SHP77 (cell line): ENCODE results near the gene TBC1D3B.
"Not testable (repeated sequence)": the region's sequence is repeated elsewhere in the genome, so short reads cannot be mapped to it uniquely, and the experiment has no call there.

ENCODE experiments used
- DNase-seq, 2 experiments: peaks; one replicate each; lab custom pipeline; 2025; lab: John Stamatoyannopoulos, UW

Gene TBC1D3B

DNA sequence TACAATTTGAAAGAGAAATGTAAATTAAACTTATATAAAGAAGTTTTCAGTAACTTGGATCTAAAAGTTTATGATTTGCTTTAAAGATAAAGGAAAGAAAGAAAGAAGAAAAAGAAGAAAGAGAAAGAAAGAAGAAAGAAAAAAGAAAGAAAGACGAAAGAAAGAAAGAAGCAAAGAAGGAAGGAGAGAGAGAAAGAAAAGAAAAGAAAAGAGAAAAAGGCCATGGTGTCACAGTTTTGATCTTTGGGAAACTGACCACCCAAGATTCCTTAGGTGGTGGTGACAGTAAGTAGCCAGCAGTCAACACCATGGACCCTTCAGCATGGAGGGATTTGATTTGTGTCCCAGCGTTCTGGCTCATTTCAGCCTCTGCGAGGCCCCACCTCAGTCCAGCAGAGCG lies 24.7 kb upstream of the TBC1D3B start:
- DNase-seq, result not testable (repeated sequence)

- no peak for DNase-seq
Observed at GRCh38 chr17:36198831-36199465, 22.5 kb upstream of the TBC1D3B start.

- no peak for DNase-seq
Observed at GRCh38 chr17:36197387-36197703, 20.9 kb upstream of the TBC1D3B start.

DNA sequence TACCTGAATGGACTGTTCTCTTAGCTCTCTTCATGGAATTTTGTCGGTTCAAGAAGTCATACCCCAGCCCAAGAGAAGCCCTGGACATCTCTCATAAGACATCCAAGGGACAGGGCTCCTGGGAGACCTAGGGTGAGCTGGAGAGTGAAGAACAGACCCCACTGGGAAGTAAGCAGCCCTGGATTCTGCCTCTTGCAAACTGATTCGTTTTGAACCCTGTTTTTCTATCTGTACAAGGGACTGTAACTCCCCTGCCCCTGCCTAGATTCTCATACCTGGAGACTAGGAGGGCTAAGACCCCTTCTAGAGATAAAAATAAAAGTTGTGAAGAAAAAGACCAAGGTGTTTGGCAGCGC lies 19.7 kb upstream of the TBC1D3B start:
- no peak for DNase-seq

DNA sequence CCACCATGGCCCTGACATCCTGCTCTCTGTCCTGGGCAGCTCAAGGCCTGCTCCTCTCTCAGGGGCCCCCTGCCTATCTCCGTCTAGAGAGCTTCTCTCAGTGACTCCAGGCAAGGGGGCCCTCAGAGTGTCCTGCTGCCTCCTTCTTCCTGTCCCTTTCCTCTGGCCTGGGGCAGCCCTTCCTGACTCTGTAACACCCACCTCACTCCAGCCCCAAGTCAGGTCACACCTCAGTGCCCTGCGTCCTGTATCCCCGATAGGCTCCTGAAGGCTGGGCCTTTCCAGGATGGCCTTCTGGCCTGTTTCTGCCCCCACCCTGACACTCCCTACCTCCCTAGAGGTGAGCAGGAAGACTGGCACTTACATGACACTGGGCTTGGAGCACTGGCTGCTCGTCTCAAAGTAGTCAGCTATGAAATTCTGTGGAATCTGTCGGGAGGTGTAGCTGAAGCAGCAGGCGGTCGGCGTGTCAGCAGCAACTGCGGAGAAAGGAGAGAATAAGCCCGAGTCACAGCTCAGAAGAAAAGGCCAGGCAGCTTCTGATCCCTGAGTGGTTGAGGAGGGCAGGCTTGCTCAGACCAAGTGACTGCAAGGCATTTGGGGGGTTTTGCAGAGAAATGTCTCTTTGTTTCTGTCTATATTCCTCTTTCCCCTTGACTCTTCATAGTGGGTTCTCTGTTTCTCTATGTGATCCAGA lies 19.1 kb upstream of the TBC1D3B start:
- no peak for DNase-seq

DNA sequence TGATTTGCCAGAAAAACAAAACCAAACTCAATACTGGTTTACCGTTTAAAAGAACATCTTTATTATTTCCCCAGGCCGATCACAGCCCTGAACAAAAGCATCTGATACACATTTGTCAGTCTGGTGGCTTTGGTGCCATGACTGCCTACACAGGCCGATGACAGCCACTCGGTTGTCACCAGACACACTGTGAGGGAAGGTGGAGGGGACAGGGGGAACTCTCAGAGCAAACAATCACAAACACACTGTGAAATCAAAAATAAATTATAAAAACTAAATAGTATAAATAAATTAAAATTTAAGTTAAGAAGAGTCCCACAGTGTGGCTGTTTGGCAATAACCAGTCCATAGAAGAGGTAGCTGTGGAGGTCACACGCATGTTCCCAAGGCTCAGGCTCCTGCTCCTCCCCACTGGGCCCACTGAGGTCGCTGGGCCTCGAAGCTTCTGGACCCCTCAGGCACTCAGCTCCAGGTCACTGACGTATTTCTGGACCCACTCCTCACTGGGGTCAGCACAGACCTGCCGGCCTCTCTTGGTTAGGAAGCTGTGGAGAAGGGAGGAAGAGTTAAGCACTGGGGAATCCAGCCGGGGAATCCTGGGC lies 18.5 kb upstream of the TBC1D3B start:
- not testable (repeated sequence) for DNase-seq

- not testable (repeated sequence) for DNase-seq
Observed at GRCh38 chr17:36194147-36194831, 17.9 kb upstream of the TBC1D3B start.

DNA sequence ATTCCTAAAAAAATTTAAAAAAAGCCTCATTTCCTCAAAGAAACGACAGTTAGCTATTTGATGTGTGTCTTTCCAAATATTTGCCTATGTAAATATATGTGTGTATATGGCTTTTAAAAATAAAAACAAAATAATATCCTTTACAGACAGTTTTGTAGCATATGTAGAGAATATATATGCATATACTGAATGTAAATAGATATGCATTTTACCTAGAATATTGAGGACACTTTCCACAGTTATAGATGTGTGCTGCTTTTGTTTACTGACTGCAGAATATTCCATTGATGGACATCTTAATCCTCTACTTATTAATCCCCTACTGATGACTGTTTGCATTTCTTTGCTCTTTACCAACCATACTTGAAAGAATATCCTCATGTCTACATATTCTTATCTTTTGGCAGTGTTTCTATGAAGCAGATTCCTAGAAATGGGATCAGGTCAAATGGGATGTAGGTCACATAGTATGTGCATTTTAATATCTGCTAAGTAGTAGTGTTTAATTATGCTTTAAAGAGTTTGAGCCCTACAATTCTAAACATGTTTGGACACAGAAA lies 16.9 kb upstream of the TBC1D3B start:
- no peak for DNase-seq

- DNase-seq, result not testable (repeated sequence)
Observed at GRCh38 chr17:36190549-36191330, 14.3 kb upstream of the TBC1D3B start.

- not testable (repeated sequence) for DNase-seq
Observed at GRCh38 chr17:36189993-36190392, 13.6 kb upstream of the TBC1D3B start.

DNA sequence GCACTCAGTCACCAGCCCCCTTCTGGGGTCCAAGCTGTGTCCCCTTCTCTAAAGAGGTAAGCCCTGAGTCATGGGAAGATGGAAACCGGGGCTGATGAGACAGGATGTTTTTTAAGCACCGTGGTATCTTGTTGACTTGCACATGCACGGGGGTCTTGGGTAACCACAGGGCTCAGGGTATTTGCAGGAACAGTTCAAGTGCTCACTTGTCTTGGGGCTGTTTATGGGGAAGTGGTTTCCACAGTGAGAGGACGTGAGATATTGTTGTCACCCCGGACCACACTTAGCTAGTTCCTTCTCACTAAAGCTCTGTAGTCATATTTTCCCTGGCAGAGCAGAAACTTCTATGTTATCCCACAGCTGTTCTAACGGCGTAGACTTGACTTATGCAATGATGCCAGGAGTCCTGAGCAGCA lies 12.5 kb upstream of the TBC1D3B start:
- DNase-seq, result no peak

- not testable (repeated sequence) for DNase-seq
Observed at GRCh38 chr17:36187943-36188665, 11.7 kb upstream of the TBC1D3B start.

DNA sequence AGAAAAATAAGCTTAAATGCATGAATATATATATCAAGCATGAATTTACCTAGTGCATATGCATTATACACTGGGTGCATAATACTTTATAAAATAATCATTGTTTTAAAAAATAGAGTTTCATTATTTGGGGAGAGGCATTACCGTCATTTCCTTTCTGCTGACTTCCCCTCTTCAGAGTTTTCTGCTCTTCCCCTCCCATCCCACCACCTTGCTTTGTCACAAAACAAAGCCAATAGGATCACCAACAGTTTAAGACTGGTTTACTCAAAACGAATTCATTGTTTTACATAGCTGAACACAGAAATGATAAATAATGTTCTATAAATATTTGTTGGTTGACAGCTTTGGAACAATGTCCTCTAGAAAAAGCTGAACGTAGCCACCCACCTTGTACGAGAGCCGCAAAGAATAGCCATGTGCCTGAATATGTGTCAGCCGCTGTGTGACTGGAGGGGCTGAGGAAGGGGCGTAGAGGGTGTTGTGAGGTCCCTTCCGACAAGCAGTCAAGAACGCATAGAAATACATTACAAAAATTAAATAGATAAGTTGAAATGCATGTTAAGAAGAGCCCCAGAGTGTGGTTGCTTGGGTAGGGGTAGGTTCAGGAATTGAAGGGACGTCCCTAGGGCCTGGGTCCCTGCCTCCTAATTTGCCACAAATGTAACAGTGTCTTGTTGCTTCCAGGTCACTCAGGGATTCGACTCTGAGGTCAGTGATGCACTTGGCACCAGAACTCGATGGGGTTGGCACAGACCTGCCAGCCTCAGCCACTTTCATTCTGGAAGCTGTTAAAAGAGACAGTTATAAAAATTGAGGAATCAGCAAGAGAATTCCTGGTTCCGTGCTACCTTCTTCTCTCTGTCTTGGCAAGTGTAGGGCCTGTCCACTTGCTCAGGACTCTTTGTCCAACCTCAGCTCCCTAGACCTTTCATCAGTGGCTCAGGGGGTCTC lies 10.7 kb upstream of the TBC1D3B start:
- not testable (repeated sequence) for DNase-seq

DNA sequence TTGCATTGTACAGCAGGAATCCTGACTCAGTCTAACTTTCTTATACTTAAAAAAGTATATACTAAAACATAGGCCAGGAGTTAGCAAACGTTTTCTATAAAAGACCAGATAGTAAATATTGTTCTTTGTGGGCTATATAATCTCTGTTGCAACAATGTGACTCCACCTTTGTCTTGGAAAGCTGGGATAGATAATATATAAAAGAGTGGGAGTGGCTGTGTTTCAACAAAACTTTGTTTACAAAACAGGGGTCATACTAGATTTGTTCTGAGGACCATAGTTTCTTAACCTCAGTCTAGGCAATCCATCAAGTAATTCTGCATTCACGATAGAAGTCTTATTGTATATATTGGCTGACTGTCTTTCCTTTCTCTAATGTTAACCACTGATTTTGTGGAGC lies 9.0 kb upstream of the TBC1D3B start:
- DNase-seq, result no peak

GRCh38 chr17:36184023-36184765 lies 7.8 kb upstream of the TBC1D3B start:
- DNase-seq, result no peak

GRCh38 chr17:36183001-36183971 lies 6.8 kb upstream of the TBC1D3B start:
- no peak for DNase-seq

DNA sequence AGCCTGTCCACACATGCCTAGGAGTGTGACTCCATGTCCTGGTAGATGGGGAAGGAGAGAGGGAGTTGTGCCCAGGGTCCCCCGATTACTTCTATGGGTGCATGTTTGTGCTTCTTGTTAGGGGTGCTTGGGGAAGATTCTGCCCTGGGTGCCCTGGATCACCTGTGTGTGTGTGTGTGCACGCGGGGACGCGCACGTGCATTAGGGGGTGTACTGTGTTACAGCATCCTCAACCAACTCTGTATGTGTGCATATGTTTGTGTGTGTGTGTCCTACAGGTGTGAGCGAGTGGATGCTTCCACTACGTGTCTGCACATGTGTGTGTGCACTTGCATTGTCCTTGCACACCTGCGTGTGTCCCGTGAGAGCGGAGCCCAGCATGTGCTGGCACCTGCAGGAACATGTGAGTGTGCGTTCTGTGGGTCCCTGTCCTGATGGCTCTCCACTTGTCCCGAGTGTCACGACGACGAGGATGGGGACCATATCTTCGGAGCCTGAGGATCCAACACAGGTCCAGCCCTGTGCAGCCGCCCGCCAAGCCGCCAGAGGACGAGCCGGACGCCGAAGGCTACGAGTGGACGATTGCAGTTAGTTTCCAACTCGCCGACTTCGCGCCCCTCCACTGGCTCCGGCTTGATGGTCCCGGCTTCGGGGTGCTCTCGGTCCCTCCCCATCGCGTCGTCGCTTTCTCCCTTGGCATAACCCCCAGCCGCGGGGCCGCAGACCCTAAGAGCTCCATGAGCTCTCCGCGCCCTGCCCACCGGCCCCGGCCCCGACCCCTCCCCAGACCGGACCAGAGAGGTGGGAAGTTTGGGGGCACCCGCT lies 6.0 kb upstream of the TBC1D3B start:
- no peak for DNase-seq
